H9 (cell line): Measurements from ENCODE around the gene TGFA. TPM values are rescaled to one million over a fixed set of nuclear protein-coding genes. Genes with fewer than 3 reads are reported as not detected.

Source experiments
- DNase-seq: peaks from one replicate; pipeline ENCODE4 v3.0.0-alpha.2; 2017
- H2AFZ ChIP-seq: one replicate; pipeline ENCODE4 v1.6.1; 2013; ENCODE audit warnings: mild to moderate bottlenecking, low read length, control low read depth, moderate library complexity
- H2AK5ac ChIP-seq: 2 replicates; pipeline ENCODE4 v1.6.1; 2013; ENCODE audit warnings: low read length, control low read depth, mixed read lengths; ENCODE audit not compliant: insufficient read length
- H2BK120ac ChIP-seq: one replicate; pipeline ENCODE4 v1.6.1; 2013; ENCODE audit warnings: low read depth, mild to moderate bottlenecking, low read length, control low read depth, inconsistent platforms; ENCODE audit not compliant: poor library complexity, severe bottlenecking
- H2BK12ac ChIP-seq: 2 replicates; pipeline ENCODE4 v1.6.1; 2013; ENCODE audit warnings: low read length, control low read depth, mixed read lengths, low read depth; ENCODE audit not compliant: insufficient read length
- H2BK15ac ChIP-seq: 2 replicates; pipeline ENCODE4 v1.6.1; 2013; ENCODE audit warnings: low read depth, low read length, control low read depth
- H2BK20ac ChIP-seq: one replicate; pipeline ENCODE4 v1.6.1; 2013; ENCODE audit warnings: low read depth, mild to moderate bottlenecking, low read length, control low read depth, inconsistent platforms; ENCODE audit not compliant: poor library complexity, severe bottlenecking
- H2BK5ac ChIP-seq: 2 replicates; pipeline ENCODE4 v1.6.1; 2013; ENCODE audit warnings: low read length, control low read depth, mixed read lengths; ENCODE audit not compliant: insufficient read length
- H3K14ac ChIP-seq: 2 replicates; pipeline ENCODE4 v1.6.1; 2013; ENCODE audit warnings: low read length, control low read depth; ENCODE audit not compliant: insufficient read depth
- H3K18ac ChIP-seq: 2 replicates; pipeline ENCODE4 v1.6.1; 2013; ENCODE audit warnings: low read depth, mild to moderate bottlenecking, mixed read lengths, low read length, control low read depth; ENCODE audit not compliant: insufficient read length
- H3K23ac ChIP-seq: 2 replicates; pipeline ENCODE4 v1.6.1; 2013; ENCODE audit warnings: low read length, control low read depth, mixed read lengths, low read depth; ENCODE audit not compliant: insufficient read length
- H3K23me2 ChIP-seq: 2 replicates; pipeline ENCODE4 v1.6.1; 2013; ENCODE audit warnings: low read depth, mild to moderate bottlenecking, mixed read lengths, low read length, control low read depth; ENCODE audit not compliant: insufficient read length, poor library complexity, severe bottlenecking
- H3K27ac ChIP-seq: 2 replicates; pipeline ENCODE4 v1.5.1; 2013; ENCODE audit warnings: low read length, control low read depth, mixed read lengths, low read depth; ENCODE audit not compliant: insufficient read length
- H3K27me3 ChIP-seq: 2 replicates; pipeline ENCODE4 v1.6.1; 2013; ENCODE audit warnings: low read length, control low read depth, inconsistent platforms; ENCODE audit not compliant: insufficient read depth
- H3K4ac ChIP-seq: 2 replicates; pipeline ENCODE4 v1.6.1; 2013; ENCODE audit warnings: low read depth, mild to moderate bottlenecking, control low read depth, inconsistent platforms, low read length, moderate library complexity
- H3K4me1 ChIP-seq: 2 replicates; pipeline ENCODE4 v1.6.1; 2013; ENCODE audit warnings: low read length, control low read depth, inconsistent platforms; ENCODE audit not compliant: insufficient read depth
- H3K4me2 ChIP-seq: 2 replicates; pipeline ENCODE4 v1.6.1; 2013; ENCODE audit warnings: low read length, control low read depth, mixed read lengths; ENCODE audit not compliant: insufficient read length, insufficient read depth
- H3K56ac ChIP-seq: 2 replicates; pipeline ENCODE4 v1.6.1; 2013; ENCODE audit warnings: low read depth, mild to moderate bottlenecking, mixed read lengths, low read length, control low read depth; ENCODE audit not compliant: insufficient read length
- H3K79me1 ChIP-seq: 2 replicates; pipeline ENCODE4 v1.6.1; 2013; ENCODE audit warnings: low read depth, mild to moderate bottlenecking, moderate library complexity, low read length, control low read depth, inconsistent platforms; ENCODE audit not compliant: insufficient read depth, poor library complexity, severe bottlenecking
- H3K79me2 ChIP-seq: 2 replicates; pipeline ENCODE4 v1.6.1; 2013; ENCODE audit warnings: low read length, control low read depth, inconsistent platforms; ENCODE audit not compliant: insufficient read depth
- H3K9ac ChIP-seq: 2 replicates; pipeline ENCODE4 v1.6.1; 2013; ENCODE audit warnings: low read length, control low read depth, mixed read lengths; ENCODE audit not compliant: insufficient read length; ENCODE audit errors: extremely low read depth
- H3K9me3 ChIP-seq: one replicate; pipeline ENCODE4 v1.6.1; 2013; ENCODE audit warnings: low read depth, low read length, inconsistent platforms; ENCODE audit not compliant: control insufficient read depth
- H3T11ph ChIP-seq: one replicate; pipeline ENCODE4 v1.6.1; 2013; ENCODE audit warnings: mild to moderate bottlenecking, low read length, control low read depth, inconsistent platforms
- H4K20me1 ChIP-seq: one replicate; pipeline ENCODE4 v1.6.1; 2013; ENCODE audit not compliant: control insufficient read depth, insufficient read length, insufficient read depth
- H4K5ac ChIP-seq: 2 replicates; pipeline ENCODE4 v1.6.1; 2013; ENCODE audit warnings: low read depth, mild to moderate bottlenecking, mixed read lengths, low read length, control low read depth; ENCODE audit not compliant: insufficient read length
- H4K8ac ChIP-seq: replicated peaks from 2 replicates; pipeline ENCODE4 v1.6.1; 2013; ENCODE audit warnings: low read length, control low read depth, mixed read lengths, low read depth; ENCODE audit not compliant: insufficient read length
- H4K91ac ChIP-seq: 2 replicates; pipeline ENCODE4 v1.6.1; 2013; ENCODE audit warnings: low read depth, mild to moderate bottlenecking, moderate library complexity, mixed read lengths, low read length, control low read depth; ENCODE audit not compliant: insufficient read length
- H3K27ac Mint-ChIP-seq, 3 experiments: 2 replicates in 2 of 3; 3 replicates in 1 of 3; pipeline ENCODE4 v1.8.0; 2020 to 2021; ENCODE audit warnings: mixed read lengths in 3 of 3, mild to moderate bottlenecking in 1 of 3, moderate library complexity in 1 of 3
- H3K27me3 Mint-ChIP-seq: 2 replicates; pipeline ENCODE4 v1.8.0; 2021; ENCODE audit warnings: low read depth, mild to moderate bottlenecking, moderate library complexity, mixed read lengths
- H3K36me3 Mint-ChIP-seq, 3 experiments: 2 replicates in 2 of 3; 3 replicates in 1 of 3; pipeline ENCODE4 v1.8.0; 2020 to 2021; ENCODE audit warnings: low read depth in 3 of 3, mixed read lengths in 3 of 3; ENCODE audit not compliant: insufficient read depth in 1 of 3
- H3K4me1 Mint-ChIP-seq, 2 experiments: 2 replicates each; pipeline ENCODE4 v1.8.0; 2020; ENCODE audit warnings: mixed read lengths in 2 of 2
- H3K4me3 Mint-ChIP-seq, 2 experiments: 2 replicates in 1 of 2; 3 replicates in 1 of 2; pipeline ENCODE4 v1.8.0; 2020 to 2021; ENCODE audit warnings: mild to moderate bottlenecking in 2 of 2, mixed read lengths in 2 of 2, moderate library complexity in 1 of 2
- H3K9me3 Mint-ChIP-seq, 2 experiments: 2 replicates in 1 of 2; 3 replicates in 1 of 2; pipeline ENCODE4 v1.8.0; 2020; ENCODE audit warnings: mild to moderate bottlenecking in 2 of 2, mixed read lengths in 2 of 2, moderate library complexity in 1 of 2
- WGBS: extraction: QIAGEN DNeasy Blood & Tissue Kit; methylation state at CpG from one replicate; pipeline ENCODE4 v1.1.7; 2013; ENCODE audit warnings: missing lambda C conversion rate, low lambda C conversion rate, mixed read lengths; ENCODE audit not compliant: insufficient read length; ENCODE audit errors: extremely low coverage; 5-methylcytosine and 5-hydroxymethylcytosine counted together
- total RNA-seq: library from RNA; stranded (reverse); gene quantifications from 2 replicates; pipeline ENCODE4 v1.2.1, GENCODE V29; 2021
- TF ChIP-seq, protein P1 (sequence below): fragments of 200-600 bp; sonication (generic); conservative IDR thresholded peaks from 3 replicates; pipeline ENCODE4 v1.8.0; 2021; ENCODE audit warnings: antibody characterized with exemption, mild to moderate bottlenecking

The TGFA gene
- total RNA-seq, 1 experiment from 2014 or later = 3.3 TPM

DNA sequence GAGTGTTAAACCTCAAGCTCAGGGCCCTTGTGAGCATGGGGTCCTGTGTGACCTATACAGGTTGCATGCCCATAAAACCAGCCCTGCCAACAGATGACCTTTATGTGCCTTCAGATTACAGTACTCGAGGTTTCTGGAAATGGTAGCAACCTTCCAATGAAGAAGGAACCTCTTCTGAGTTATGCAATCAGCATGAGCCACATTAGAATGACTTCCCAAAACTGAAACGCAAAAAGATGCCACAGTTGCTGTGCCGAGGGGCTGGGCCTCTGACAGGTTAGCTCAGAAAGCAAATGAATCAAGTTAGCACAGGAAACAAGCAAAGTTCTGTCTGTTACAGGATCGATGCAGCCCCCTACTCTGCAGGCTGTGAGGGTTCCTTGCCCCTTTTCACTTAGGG is 37.7 kb downstream of the TGFA start:
- H3K27ac ChIP-seq = no peak overlapping the region
- no peak overlapping the region for H2BK5ac ChIP-seq
- no peaks in the 10 kb centered on the region for H3K27me3 ChIP-seq
- no peaks in the 10 kb centered on the region for H3K36me3 Mint-ChIP-seq
- H4K91ac ChIP-seq = no peak overlapping the region
- H3T11ph ChIP-seq = no peak overlapping the region
- H3K9ac ChIP-seq = no peak overlapping the region
- no peak for DNase-seq
- H3K23ac ChIP-seq = no peak overlapping the region
- peaks cover 11 to 16% of the 10 kb centered on the region in 2 experiments for H3K4me1 Mint-ChIP-seq
- no peak overlapping the region for H3K56ac ChIP-seq
- no peaks in the 10 kb centered on the region for H3K23me2 ChIP-seq
- no peaks in the 10 kb centered on the region; a peak in 1 of 5 replicates for H3K9me3 Mint-ChIP-seq
- H4K20me1 ChIP-seq = no peaks in the 10 kb centered on the region
- H2BK15ac ChIP-seq = no peak overlapping the region
- no peak overlapping the region for H2AFZ ChIP-seq
- no CpG with 5 or more reads among the region's 4 CpGs for WGBS
- H2AK5ac ChIP-seq = no peak overlapping the region
- no peak overlapping the region for H3K4ac ChIP-seq
- no peak overlapping the region for H4K8ac ChIP-seq
- H3K14ac ChIP-seq = no peak overlapping the region
- H4K5ac ChIP-seq = no peak overlapping the region
- H2BK20ac ChIP-seq = no peak overlapping the region
- no peaks in the 10 kb centered on the region for H3K79me1 ChIP-seq
- no peaks in the 10 kb centered on the region for H3K9me3 ChIP-seq
- H2BK12ac ChIP-seq = no peak overlapping the region
- no peak overlapping the region for H2BK120ac ChIP-seq
- no peak overlapping the region for H3K4me3 Mint-ChIP-seq
- no peaks in the 10 kb centered on the region for H3K27me3 Mint-ChIP-seq
- H3K4me2 ChIP-seq = no peak overlapping the region
- H3K79me2 ChIP-seq = no peaks in the 10 kb centered on the region
- TF ChIP-seq, protein P1, sequence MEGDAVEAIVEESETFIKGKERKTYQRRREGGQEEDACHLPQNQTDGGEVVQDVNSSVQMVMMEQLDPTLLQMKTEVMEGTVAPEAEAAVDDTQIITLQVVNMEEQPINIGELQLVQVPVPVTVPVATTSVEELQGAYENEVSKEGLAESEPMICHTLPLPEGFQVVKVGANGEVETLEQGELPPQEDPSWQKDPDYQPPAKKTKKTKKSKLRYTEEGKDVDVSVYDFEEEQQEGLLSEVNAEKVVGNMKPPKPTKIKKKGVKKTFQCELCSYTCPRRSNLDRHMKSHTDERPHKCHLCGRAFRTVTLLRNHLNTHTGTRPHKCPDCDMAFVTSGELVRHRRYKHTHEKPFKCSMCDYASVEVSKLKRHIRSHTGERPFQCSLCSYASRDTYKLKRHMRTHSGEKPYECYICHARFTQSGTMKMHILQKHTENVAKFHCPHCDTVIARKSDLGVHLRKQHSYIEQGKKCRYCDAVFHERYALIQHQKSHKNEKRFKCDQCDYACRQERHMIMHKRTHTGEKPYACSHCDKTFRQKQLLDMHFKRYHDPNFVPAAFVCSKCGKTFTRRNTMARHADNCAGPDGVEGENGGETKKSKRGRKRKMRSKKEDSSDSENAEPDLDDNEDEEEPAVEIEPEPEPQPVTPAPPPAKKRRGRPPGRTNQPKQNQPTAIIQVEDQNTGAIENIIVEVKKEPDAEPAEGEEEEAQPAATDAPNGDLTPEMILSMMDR = no peak
- no peak overlapping the region for H3K18ac ChIP-seq
- peak overlapping the region in 1 of 3 experiments; percentile 65; a peak in 1 of 7 replicates for H3K27ac Mint-ChIP-seq
- H3K4me1 ChIP-seq = peaks cover 2% of the 10 kb centered on the region; the same call in 1 of the 2 replicates
